Measurements from ENCODE around the gene PARK7. TPM values are rescaled to one million over a fixed set of nuclear protein-coding genes. Genes with fewer than 3 reads are reported as not detected.
A peak's percentile ranks its signal among the peaks of the same experiment; 100 is the strongest.

PARK7 gene
- total and polyA plus RNA-seq, 4 donors: 140 to 392 (median 267) TPM

- TF ChIP-seq, protein P1, sequence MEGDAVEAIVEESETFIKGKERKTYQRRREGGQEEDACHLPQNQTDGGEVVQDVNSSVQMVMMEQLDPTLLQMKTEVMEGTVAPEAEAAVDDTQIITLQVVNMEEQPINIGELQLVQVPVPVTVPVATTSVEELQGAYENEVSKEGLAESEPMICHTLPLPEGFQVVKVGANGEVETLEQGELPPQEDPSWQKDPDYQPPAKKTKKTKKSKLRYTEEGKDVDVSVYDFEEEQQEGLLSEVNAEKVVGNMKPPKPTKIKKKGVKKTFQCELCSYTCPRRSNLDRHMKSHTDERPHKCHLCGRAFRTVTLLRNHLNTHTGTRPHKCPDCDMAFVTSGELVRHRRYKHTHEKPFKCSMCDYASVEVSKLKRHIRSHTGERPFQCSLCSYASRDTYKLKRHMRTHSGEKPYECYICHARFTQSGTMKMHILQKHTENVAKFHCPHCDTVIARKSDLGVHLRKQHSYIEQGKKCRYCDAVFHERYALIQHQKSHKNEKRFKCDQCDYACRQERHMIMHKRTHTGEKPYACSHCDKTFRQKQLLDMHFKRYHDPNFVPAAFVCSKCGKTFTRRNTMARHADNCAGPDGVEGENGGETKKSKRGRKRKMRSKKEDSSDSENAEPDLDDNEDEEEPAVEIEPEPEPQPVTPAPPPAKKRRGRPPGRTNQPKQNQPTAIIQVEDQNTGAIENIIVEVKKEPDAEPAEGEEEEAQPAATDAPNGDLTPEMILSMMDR (IDR thresholded peaks at IDR 0.05; ENCODE audit: control extremely low read depth, extremely low read depth): no peak
- DNase-seq: peak in 2 of 3 donors; percentile 48 to 65
- Histone ChIP-seq H3K4me1 (ENCODE audit: control insufficient read depth in 5 of 5, insufficient read depth in 5 of 5, low read length in 5 of 5) (peaks cover 6 to 51% (median 22%) of the 10 kb centered on the region in 5 donors), H3K9me3 (ENCODE audit: control insufficient read depth in 4 of 4, insufficient read depth in 3 of 4, low read length in 3 of 4) (no peaks in the 10 kb centered on the region), H3K4me3 (peak overlapping the region; percentile 89), H3K27ac (ENCODE audit: low read depth in 1 of 2, low read length in 1 of 2) (peak overlapping the region; percentile 90 to 95), H3K9ac (ENCODE audit: insufficient read depth in 1 of 2, low read length in 2 of 2) (peak overlapping the region; percentile 50 to 77), H3K36me3 (ENCODE audit: control insufficient read depth in 4 of 4, insufficient read depth in 4 of 4, low read length in 4 of 4) (no peaks in the 10 kb centered on the region), H3K27me3 (ENCODE audit: control insufficient read depth in 3 of 3, insufficient read depth in 3 of 3, low read length in 2 of 3) (peaks cover 0 to 3% (median 0%) of the 10 kb centered on the region in 3 donors)
- no peak for ATAC-seq (ENCODE audit: insufficient read depth, low FRiP score)
- 5 to 7% methylated on average over 19 of the region's 19 CpGs for WGBS, 2 donors
Observed at GRCh38 chr1:8025061-8025670, 63.7 kb downstream of the PARK7 start.

DNA sequence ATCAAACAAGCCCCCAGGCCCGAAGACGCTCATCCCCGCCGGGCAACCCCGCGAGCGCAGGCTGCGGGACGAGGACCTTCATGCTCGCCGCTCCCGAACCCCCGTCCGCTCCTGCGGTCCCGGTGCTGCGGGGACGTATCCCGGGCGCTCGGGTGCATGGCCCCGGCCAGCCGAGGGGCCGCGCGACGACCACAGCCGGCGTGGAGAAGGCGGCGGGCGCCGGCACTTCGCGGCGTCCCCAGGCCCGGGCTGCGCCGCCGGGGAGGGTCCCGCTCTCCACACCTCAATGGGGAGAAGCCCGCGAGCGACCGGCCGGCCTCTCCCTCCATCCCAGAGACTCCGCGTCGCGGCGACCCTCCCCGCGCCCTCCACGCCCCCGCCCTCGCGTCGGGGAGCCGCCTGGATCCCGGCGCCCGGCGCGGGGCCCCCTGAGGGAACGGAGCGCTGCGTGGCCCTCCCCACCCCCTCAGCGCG lies 64.2 kb downstream of the PARK7 start:
- Histone ChIP-seq H3K27me3 (ENCODE audit: control insufficient read depth in 3 of 3, insufficient read depth in 3 of 3, low read length in 2 of 3) (peaks cover 0 to 3% (median 0%) of the 10 kb centered on the region in 3 donors), H3K9me3 (ENCODE audit: control insufficient read depth in 4 of 4, insufficient read depth in 3 of 4, low read length in 3 of 4) (no peaks in the 10 kb centered on the region), H3K4me3 (peak overlapping the region; percentile 89), H3K36me3 (ENCODE audit: control insufficient read depth in 4 of 4, insufficient read depth in 4 of 4, low read length in 4 of 4) (no peaks in the 10 kb centered on the region), H3K9ac (ENCODE audit: insufficient read depth in 1 of 2, low read length in 2 of 2) (peak overlapping the region; percentile 50 to 77), H3K27ac (ENCODE audit: low read depth in 1 of 2, low read length in 1 of 2) (peak overlapping the region; percentile 90 to 95), H3K4me1 (ENCODE audit: control insufficient read depth in 5 of 5, insufficient read depth in 5 of 5, low read length in 5 of 5) (peaks cover 6 to 51% (median 22%) of the 10 kb centered on the region in 5 donors)
- 0 to 1% methylated on average over 38 to 69 of the region's 69 CpGs for WGBS, 2 donors
- peak; percentile 3 for ATAC-seq (ENCODE audit: insufficient read depth, low FRiP score)
- TF ChIP-seq, protein P1 (IDR thresholded peaks at IDR 0.05; ENCODE audit: control extremely low read depth, extremely low read depth): no peak
- peak in 2 of 3 donors; percentile 31 to 36 for DNase-seq

DNA sequence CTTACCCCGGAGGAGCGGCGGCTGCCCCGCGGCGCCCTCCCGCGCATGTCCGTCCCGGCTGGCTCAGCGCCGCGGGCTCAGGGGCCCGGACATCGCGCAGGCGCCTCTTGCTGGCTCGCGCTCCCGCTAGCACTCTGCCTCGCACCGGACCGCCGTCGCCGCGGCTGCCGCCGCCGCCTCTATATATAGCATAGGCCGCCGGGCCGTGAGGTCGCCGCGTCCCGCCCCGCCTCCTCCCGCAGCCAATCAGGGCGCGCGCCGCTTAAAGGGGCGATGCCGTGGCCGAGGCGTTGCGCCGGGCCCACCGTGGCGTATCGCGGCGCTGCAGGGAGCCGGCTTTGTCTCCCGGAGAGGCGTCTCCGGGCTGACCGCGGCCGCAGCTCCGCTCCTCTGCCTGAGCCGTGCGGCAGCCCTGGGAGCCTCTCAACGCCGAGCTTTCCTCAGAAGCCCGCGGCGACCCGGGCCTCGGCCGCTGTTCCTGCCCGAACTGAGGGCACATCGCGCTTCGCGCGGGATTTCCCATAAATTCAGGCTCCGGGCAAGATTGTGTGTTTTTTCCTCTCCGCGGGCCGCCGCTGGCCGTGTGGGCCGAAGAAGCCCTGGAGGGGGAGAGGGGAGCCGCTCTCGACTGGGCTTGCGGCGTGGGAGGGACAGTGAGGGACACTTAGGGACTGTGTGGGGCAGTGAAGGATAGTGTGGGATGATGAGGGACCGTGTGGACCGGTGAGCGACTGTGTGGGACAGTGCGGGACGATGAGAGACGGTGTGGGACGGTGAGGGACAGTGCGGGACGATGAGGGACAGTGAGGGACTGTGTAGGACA lies 64.9 kb downstream of the PARK7 start, which contains the start of gene ERRFI1:
Gene ERRFI1, minus strand, starts transcription at position 157 of the 823 bp plus-strand sequence. CDS start 10,690 bp downstream, outside the sequence.
- H3K9me3 ChIP-seq (ENCODE audit: control insufficient read depth in 4 of 4, insufficient read depth in 3 of 4, low read length in 3 of 4): no peaks in the 10 kb centered on the region
- no peaks in the 10 kb centered on the region for H3K36me3 ChIP-seq (ENCODE audit: control insufficient read depth in 4 of 4, insufficient read depth in 4 of 4, low read length in 4 of 4)
- peak; percentile 94 to 98 (median 97) for DNase-seq
- WGBS, 2 donors: 3 to 5% methylated on average over 77 to 98 of the region's 98 CpGs
- peak within 1 kb of the TSS; percentile 74 to 87 for H3K9ac ChIP-seq (ENCODE audit: insufficient read depth in 1 of 2, low read length in 2 of 2)
- TF ChIP-seq, protein P1 (IDR thresholded peaks at IDR 0.05; ENCODE audit: control extremely low read depth, extremely low read depth): no peak
- peak within 1 kb of the TSS; percentile 89 for H3K4me3 ChIP-seq
- peak; percentile 94 for ATAC-seq (ENCODE audit: insufficient read depth, low FRiP score)
- H3K4me1 ChIP-seq (ENCODE audit: control insufficient read depth in 5 of 5, insufficient read depth in 5 of 5, low read length in 5 of 5): peaks cover 6 to 51% (median 22%) of the 10 kb centered on the region in 5 donors
- peaks cover 0 to 3% (median 0%) of the 10 kb centered on the region in 3 donors for H3K27me3 ChIP-seq (ENCODE audit: control insufficient read depth in 3 of 3, insufficient read depth in 3 of 3, low read length in 2 of 3)
- H3K27ac ChIP-seq (ENCODE audit: low read depth in 1 of 2, low read length in 1 of 2): peak within 1 kb of the TSS; percentile 90 to 95

Data from lung (tissue), 12 donors.